Activated T-cell treated with anti-CD3 and anti-CD28 coated beads for 24 hours (primary cell): ENCODE data around the gene BRIP1.
"Not testable (repeated sequence)": the region's sequence is repeated elsewhere in the genome, so short reads cannot be mapped to it uniquely, and the experiment has no call there.

ENCODE experiments used
- DNase-seq: peaks from one replicate; pipeline ENCODE4 v3.0.0-alpha.2; 2020; ENCODE audit warnings: low read depth

The BRIP1 gene

GRCh38 chr17:61827649-61828395 lies 35.5 kb downstream of the BRIP1 start:
- DNase-seq, result no peak

DNA sequence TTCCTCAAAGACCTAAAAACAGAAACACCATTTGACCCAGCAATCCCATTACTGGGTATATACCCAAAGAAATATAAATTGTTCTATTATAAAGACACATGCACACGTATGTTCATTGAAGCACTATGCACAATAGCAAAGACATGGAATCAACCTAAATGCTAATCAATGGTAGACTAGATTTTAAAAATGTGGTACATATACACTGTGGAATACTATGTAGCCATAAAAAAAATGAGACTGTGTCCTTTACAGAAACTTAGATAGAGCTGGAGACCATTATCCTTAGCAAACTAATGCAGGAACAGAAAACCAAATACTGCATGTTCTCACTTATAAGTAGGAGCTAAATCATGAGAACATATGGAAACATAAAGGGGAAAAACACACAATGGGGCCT lies 36.5 kb downstream of the BRIP1 start:
- DNase-seq, result not testable (repeated sequence)

DNA sequence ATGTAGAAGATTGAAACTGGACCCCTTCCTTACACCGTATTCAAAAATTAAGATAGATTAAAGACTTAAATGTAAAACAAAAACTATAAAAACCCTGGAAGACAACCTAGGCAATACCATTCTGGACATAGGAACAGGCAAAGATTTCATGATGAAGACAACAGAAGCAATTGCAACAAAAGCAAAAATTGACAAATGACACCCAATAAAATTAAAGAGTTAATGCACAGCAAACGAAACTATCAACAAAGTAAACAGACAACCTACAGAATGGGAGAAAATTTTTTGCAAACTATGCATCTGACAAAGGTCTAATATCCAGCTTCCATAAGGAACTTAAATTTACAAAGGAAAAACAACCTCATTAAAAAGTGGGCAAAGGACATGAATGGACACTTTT lies 37.1 kb downstream of the BRIP1 start:
- DNase-seq, result not testable (repeated sequence)

- no peak for DNase-seq
Measured at GRCh38 chr17:61825448-61826137, 37.7 kb downstream of the BRIP1 start.

DNA sequence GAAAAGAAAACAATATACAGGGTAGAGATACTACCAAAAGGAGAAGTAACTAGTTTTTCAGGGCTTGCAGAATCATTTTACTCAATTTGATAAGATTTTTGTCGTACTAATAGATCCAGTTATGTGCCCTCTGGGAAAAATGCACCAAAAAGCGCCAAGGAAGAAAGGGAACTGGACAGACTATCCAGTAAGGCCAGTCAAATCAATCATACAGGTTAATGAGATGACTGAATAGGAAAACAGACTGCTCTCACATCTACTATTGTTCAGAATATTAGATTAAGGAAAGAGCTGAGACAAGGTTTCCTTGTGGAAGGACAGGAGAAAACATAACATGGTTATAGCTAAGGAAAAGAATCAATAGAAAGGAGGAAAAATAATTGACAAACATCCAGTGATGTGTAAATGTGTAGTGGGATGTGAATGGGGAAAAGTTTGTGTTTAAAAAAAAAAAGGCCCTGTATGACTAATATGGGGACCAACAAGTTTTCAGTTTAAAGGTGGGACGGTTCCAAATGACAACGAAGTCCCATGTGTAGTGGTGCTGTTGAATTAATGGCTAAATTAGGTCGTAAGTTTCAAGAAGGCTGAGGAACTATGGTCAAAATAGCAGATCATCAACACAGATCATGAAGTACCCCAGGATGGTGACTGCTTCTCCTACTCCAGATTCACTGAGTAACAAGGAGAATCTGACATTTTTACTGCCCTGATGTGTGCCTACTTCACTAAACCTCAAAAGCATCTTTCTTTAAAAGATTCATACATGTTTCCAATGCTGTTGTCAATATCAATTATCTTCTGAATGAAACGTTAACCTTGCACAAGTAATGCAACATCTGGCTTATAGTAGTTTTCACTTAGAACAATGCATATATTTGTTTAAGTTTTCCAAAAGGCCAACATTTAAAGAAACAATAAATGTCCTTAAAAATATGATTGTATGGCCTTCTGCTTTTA lies 40.7 kb downstream of the BRIP1 start:
- DNase-seq, result no peak

- no peak for DNase-seq
Measured at GRCh38 chr17:61821655-61822054, 41.7 kb downstream of the BRIP1 start.

- DNase-seq, result not testable (repeated sequence)
Measured at GRCh38 chr17:61819265-61819664, 44.1 kb downstream of the BRIP1 start.

GRCh38 chr17:61818225-61818624 lies 45.1 kb downstream of the BRIP1 start:
- no peak for DNase-seq

DNA sequence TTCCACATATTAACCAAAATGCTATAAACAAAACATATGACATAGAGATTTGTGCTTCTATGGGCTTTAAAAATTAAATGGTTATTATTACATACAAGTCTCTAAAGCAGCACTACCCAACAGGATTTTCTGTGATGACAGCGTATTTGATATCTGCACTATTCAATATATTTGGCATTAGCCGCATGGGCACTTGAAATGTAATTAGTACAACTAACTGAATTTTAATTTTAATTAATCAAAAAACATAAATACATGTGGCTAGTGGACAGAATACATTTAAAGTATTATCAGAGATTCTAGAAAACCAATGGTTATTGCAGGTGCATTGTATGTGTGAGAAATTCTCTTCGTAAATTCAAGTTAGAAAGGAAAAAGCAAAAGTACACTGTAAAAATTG lies 45.9 kb downstream of the BRIP1 start:
- no peak for DNase-seq

- DNase-seq, result no peak
Measured at GRCh38 chr17:61816538-61816937, 46.8 kb downstream of the BRIP1 start.

- no peak for DNase-seq
Measured at GRCh38 chr17:61815863-61816503, 47.3 kb downstream of the BRIP1 start.

DNA sequence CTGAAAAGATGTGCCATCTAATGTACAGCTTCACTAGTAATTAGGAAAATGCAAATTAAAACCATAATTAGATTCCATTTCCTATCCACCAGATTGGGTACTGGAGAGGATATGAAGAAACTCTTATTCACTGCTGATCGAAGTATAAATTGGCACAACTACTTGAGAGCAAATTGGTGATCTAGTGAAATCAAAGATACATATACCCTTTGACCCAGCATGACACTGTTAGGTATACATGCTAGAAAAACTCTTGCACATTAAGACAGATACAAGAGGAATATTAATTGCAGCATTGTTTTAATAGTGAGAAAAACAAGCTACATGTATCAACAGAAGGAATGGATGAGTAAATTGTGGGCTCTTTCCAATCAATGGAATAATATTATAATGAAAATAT lies 48.8 kb downstream of the BRIP1 start:
- DNase-seq, result no peak

DNA sequence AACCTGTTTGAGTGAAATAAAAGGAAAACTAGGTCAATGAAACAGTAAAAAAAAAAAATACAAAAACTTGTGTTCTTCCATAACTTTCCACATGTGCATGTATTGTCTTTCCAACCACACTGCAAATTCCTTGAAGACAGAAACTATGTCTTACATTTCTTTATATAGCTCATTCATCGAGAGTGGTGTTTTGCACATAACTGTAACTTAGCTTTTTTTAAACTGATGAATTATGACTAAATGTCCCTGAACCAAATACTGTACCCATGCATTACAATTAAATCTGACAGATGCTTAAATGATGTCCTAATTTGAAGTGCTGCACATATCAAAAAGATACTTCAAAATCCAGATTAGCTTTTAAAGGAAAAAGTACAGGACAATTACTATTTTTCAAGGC lies 50.1 kb downstream of the BRIP1 start:
- no peak for DNase-seq

DNA sequence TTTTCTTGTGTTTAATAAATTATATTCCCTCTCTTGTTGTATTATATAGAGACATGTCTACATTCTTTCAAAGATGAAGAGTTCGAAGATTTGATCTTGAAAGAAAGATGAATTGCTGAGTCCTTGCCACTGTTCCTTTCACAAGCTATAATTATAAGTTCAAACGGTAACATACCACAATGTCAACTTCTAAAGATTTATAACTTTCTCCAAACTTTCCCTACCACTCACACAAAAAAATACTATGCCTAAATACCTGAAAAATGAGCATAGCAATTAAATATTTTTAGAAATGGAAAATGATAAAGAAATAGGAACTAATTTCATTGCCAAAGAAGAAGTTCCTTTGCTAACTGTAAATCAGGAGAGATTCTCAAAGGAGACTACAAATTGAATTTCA lies 50.6 kb downstream of the BRIP1 start:
- no peak for DNase-seq

GRCh38 chr17:61809816-61810392 lies 53.4 kb downstream of the BRIP1 start:
- no peak for DNase-seq

DNA sequence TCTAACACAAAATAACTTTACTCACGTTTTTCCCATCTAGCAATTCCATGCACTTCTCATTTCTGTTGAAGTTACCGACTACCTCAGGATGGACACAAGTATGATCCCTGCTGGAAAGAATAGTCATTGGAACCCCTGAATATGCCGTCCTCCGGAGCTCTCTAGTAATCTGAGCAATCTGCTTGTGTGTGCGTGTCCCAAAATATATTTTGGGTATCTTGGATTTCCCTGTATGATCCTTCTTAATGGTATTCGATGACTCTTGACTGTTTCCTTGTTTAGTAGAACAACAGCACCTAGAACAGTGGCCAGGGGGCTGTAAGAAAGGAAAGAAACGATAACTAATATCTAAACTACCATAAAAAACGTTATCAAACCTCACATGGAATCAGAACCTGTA lies 54.9 kb downstream of the BRIP1 start:
- DNase-seq, result no peak

DNA sequence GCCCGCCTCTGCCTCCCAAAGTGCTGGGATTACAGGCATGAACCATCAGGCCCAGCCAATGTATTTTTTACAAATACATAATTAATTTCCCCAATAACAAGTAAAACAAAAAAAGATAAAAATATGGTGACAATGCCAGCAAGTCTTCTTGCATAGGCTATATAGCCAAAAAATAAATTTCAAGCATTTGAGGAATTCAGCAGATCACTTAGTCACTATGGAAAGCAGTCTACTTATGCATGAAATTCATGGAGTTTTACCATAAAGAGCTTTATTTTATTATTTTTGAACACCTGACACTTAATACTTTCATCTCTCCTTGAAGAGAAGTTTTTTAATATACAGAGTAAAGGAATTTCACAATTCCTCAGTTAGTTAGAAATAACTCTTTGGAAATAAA lies 56.4 kb downstream of the BRIP1 start:
- no peak for DNase-seq

DNA sequence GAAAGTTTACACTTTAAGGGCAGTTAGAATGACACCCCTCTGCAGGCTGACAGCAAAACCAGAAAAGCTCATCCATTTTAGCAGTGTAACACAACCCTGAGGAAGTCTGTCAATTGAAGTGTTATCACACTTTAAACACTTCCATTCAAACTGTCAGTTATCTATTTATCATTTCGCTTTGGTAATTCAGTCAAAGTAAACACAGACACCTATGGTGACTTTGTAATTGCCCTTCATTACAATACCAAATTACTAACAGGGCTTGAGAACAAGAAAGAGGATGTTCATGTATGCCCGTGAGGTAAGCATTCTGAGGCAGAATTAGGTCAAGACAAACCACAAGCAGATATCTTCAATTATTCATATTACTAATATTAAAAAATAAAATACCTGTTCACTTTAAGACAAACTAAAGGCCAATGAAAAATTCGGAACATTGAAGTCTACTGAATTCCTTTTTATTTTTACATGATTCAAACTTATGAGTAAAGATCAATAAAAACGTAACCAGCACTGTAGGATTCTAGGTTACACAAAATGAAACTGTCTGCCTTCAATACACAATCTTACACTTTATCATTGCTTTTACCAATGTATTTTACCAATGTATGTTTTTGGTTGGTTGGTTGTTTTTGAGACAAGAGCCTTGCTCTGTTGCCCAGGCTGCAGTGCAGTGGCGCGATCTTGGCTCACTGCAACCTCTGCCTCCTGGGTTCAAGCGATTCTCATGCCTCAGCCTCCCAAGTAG lies 57.1 kb downstream of the BRIP1 start:
- no peak for DNase-seq

- no peak for DNase-seq
Measured at GRCh38 chr17:61805399-61805798, 57.9 kb downstream of the BRIP1 start.

DNA sequence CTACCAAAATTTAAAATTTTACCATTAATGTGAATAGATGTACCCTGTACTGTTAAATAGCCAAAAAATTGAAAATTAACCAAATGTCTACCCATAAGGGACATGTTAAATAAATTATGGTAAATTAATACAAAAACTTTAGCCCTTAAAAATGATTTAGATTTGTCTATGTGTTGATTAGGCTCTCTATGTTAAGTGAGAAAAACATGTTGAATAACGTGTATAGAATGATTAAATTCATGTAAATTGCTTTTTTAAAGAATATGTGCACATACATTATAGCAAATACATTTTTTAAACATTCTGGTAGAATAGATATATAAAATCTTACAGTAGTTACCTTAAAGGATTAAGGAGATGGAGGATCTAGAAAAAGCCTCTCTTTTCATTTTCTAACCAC lies 59.5 kb downstream of the BRIP1 start:
- DNase-seq, result no peak

GRCh38 chr17:61803216-61803615 lies 60.1 kb downstream of the BRIP1 start:
- DNase-seq, result no peak
